ENCODE results near the gene TMEM54. TPM values are rescaled to one million over a fixed set of nuclear protein-coding genes. Genes with fewer than 3 reads are reported as not detected.

Gene TMEM54
- total and polyA plus RNA-seq, 9 of the 15 experiments (the other 6 are each of a cell fraction or from before 2014, with no cell fraction given): 1.00 to 16.2 (median 8.2) TPM

DNA sequence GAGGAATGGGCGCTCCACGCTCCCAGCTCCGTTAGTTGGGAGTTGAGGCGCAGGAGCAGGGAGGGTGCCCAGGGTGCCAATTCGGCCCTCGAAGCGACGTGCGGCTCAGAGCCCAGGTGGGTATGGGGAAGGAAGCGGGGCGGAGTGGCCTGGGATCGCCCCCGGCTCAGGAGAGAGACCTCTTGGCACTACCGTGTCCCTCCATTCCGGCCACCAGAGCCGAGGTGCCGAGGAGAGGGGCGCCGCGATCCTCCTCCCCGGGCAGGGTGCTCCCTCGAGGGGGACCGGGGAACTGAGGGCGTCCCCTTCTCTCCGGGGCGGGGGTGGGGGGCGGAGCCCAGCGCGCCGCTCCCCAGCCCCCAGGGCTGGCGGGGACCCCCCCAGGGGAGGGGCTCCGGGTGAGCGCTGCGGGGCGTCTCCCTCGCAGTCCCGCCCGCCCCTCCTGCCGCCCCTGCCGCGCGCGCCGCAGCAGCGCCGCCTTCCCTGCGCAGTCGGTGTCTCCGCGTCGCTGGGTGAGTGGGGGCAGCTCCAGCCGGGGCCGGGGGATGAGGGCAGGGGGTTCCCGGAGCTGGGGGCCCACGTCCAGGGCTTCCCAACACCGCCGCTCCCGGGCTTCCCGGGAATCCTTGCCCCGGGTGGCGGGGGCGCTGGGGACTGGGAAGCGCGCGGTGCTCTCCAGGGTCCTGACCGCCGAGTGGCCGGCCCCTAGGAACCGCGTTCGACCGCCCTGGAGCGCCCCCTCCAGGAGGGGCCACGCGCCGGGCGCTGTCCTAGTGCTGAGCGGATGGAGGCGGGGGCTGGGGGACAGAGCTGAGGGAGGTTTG lies 15.0 kb downstream of the TMEM54 start, which contains the start of gene HPCA (continued):
- TF ChIP-seq, protein P1, sequence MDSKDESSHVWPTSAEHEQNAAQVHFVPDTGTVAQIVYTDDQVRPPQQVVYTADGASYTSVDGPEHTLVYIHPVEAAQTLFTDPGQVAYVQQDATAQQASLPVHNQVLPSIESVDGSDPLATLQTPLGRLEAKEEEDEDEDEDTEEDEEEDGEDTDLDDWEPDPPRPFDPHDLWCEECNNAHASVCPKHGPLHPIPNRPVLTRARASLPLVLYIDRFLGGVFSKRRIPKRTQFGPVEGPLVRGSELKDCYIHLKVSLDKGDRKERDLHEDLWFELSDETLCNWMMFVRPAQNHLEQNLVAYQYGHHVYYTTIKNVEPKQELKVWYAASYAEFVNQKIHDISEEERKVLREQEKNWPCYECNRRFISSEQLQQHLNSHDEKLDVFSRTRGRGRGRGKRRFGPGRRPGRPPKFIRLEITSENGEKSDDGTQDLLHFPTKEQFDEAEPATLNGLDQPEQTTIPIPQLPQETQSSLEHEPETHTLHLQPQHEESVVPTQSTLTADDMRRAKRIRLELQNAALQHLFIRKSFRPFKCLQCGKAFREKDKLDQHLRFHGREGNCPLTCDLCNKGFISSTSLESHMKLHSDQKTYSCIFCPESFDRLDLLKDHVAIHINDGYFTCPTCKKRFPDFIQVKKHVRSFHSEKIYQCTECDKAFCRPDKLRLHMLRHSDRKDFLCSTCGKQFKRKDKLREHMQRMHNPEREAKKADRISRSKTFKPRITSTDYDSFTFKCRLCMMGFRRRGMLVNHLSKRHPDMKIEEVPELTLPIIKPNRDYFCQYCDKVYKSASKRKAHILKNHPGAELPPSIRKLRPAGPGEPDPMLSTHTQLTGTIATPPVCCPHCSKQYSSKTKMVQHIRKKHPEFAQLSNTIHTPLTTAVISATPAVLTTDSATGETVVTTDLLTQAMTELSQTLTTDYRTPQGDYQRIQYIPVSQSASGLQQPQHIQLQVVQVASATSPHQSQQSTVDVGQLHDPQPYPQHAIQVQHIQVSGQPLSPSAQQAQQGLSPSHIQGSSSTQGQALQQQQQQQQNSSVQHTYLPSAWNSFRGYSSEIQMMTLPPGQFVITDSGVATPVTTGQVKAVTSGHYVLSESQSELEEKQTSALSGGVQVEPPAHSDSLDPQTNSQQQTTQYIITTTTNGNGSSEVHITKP (IDR thresholded peaks at IDR 0.05; ENCODE audit: partially characterized antibody): no peak
- TF ChIP-seq PTTG1 (tag; IDR thresholded peaks at IDR 0.05; ENCODE audit: low read depth) (no peak), MTA2 (IDR thresholded peaks at IDR 0.05; ENCODE audit: low read depth) (no peak), RBM25 (IDR thresholded peaks at IDR 0.05; ENCODE audit: low read depth, low read length, severe bottlenecking) (peak; percentile 11), ZNF699 (CRISPR knock-in tag; IDR thresholded peaks at IDR 0.05; ENCODE audit: insufficient replicate concordance) (no peak), ARID2 (IDR thresholded peaks at IDR 0.05) (0 out of 2 replicates have a peak, but pooled peaks have one; percentile 33), COPS2 (conservative IDR thresholded peaks at IDR 0.05) (no peak), MEIS2 (IDR thresholded peaks at IDR 0.05; ENCODE audit: partially characterized antibody) (no peak), NR3C1 (CRISPR knock-in tag; IDR thresholded peaks at IDR 0.05) (peak; percentile 100), NR1H2 (CRISPR knock-in tag; IDR thresholded peaks at IDR 0.05) (peak; percentile 99), CTBP1 (IDR thresholded peaks at IDR 0.05; ENCODE audit: borderline replicate concordance) (peak; percentile 59; the same call in 1 of the 2 replicates), RBBP5 (IDR thresholded peaks at IDR 0.05; ENCODE audit: borderline replicate concordance, insufficient read depth, low read length, poor library complexity, severe bottlenecking) (no peak), ZNF121 (CRISPR knock-in tag; conservative IDR thresholded peaks at IDR 0.05) (no peak; the same call in 1 of the 2 replicates), ZNF436 (CRISPR knock-in tag; IDR thresholded peaks at IDR 0.05) (no peak), SREBF1 (IDR thresholded peaks at IDR 0.05; ENCODE audit: borderline replicate concordance, low read depth, low read length) (peak; percentile 84)
- TF ChIP-seq, protein P2, sequence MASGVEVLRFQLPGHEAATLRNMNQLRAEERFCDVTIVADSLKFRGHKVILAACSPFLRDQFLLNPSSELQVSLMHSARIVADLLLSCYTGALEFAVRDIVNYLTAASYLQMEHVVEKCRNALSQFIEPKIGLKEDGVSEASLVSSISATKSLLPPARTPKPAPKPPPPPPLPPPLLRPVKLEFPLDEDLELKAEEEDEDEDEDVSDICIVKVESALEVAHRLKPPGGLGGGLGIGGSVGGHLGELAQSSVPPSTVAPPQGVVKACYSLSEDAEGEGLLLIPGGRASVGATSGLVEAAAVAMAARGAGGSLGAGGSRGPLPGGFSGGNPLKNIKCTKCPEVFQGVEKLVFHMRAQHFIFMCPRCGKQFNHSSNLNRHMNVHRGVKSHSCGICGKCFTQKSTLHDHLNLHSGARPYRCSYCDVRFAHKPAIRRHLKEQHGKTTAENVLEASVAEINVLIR (CRISPR knock-in tag; IDR thresholded peaks at IDR 0.05): no peak; the same call in 1 of the 2 replicates

Data from K562 (cell line).